Activated T-helper 17 cell treated with anti-CD3 and anti-CD28 coated beads, Interleukin-2, amount 50 U/mL, for 72 hours (primary cell): ENCODE results near the gene LRP1B. TPM values are rescaled to one million over a fixed set of nuclear protein-coding genes. Genes with fewer than 3 reads are reported as not detected.

Experiments used
- ATAC-seq: fragments of 150-1000 bp; cut with Tn5 transposase; replicated peaks from 2 replicates; pipeline ENCODE4 v1.10.0; 2021; ENCODE audit warnings: mild to moderate bottlenecking, moderate library complexity
- H3K27ac Mint-ChIP-seq: one replicate; pipeline ENCODE4 v1.8.0; 2022; ENCODE audit warnings: mixed read lengths
- H3K27me3 Mint-ChIP-seq: one replicate; pipeline ENCODE4 v1.8.0; 2022; ENCODE audit warnings: mixed read lengths
- H3K36me3 Mint-ChIP-seq: one replicate; pipeline ENCODE4 v1.8.0; 2022; ENCODE audit warnings: low read depth, mild to moderate bottlenecking, mixed read lengths
- H3K4me1 Mint-ChIP-seq: one replicate; pipeline ENCODE4 v1.8.0; 2022; ENCODE audit warnings: mixed read lengths
- H3K4me3 Mint-ChIP-seq: one replicate; pipeline ENCODE4 v1.8.0; 2022; ENCODE audit warnings: mild to moderate bottlenecking, mixed read lengths
- H3K9me3 Mint-ChIP-seq: one replicate; pipeline ENCODE4 v1.8.0; 2022; ENCODE audit warnings: mixed read lengths
- total RNA-seq, 2 donors: library from RNA; stranded (reverse); gene quantifications; one replicate each; pipeline ENCODE4 v1.2.3, GENCODE V29; 2022

Gene LRP1B
- total RNA-seq, 2 donors from 2014 or later = not detected

DNA sequence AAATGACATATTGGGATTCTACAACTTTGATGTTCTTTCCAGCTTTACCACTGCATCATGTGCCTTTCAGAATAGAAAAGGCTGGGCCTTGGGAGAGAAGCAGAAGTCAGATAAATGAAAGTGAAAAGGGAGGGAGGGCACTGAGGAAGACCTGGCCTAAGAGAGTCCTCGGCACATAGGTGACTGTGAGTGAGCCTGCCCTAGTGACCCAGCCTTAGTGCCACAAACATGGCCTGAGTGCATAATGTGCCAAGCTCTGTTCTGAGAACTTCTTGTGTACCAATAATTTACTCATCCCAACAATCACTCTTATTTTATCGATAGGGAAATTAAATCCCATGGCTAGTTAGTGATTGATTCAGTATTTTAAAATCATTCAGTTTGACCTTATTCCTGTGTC lies 436.6 kb downstream of the LRP1B start:
- no peak for ATAC-seq
- Mint-ChIP-seq H3K4me1 (no peaks in the 10 kb centered on the region), H3K9me3 (peaks cover 12% of the 10 kb centered on the region), H3K27ac (no peak overlapping the region), H3K4me3 (no peak overlapping the region), H3K27me3 (no peaks in the 10 kb centered on the region), H3K36me3 (no peaks in the 10 kb centered on the region)

DNA sequence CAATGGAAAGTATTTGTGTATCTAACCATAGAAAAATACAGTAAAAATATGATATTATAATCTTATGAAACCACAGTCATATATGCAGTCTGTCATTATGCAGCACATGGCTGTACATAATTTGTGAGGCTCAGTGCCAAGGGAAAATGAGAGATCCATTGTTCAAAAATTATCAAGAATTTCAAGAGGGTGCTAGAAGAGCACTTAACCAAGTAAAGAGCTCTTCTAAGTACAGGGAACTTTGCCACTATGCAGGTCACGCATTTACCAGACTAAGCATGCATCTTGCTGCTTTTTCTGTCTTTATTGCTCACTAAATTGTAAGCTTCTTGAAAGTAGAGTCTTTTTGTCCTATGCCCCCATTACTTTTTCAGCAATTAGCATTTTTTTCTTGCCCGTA lies 438.0 kb downstream of the LRP1B start:
- Mint-ChIP-seq H3K36me3 (no peaks in the 10 kb centered on the region), H3K4me3 (no peak overlapping the region), H3K4me1 (no peaks in the 10 kb centered on the region), H3K27me3 (no peaks in the 10 kb centered on the region), H3K27ac (no peak overlapping the region), H3K9me3 (peaks cover 12% of the 10 kb centered on the region)
- ATAC-seq = no peak

DNA sequence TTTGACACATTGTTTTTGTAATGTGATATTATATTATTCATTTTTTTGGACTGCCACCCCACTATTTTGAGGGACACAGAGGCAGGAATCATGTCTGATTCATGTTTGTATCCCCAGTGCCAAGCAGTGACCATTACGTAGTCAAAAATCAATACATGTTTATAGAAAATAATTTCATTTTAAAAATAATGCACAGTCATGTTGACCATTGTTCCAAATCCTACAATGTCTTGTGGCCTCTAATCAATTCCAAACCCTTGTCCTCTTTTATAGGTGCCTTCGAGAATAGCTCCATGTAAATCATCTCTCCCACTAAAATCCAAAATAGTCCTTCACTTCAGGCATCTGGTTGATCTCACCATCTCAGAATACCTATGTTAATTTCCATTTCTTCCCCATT lies 454.7 kb downstream of the LRP1B start:
- H3K4me1 Mint-ChIP-seq = no peaks in the 10 kb centered on the region
- peaks cover 8% of the 10 kb centered on the region for H3K9me3 Mint-ChIP-seq
- H3K27ac Mint-ChIP-seq = no peak overlapping the region
- no peaks in the 10 kb centered on the region for H3K27me3 Mint-ChIP-seq
- no peak overlapping the region for H3K4me3 Mint-ChIP-seq
- no peak for ATAC-seq
- H3K36me3 Mint-ChIP-seq = no peaks in the 10 kb centered on the region

DNA sequence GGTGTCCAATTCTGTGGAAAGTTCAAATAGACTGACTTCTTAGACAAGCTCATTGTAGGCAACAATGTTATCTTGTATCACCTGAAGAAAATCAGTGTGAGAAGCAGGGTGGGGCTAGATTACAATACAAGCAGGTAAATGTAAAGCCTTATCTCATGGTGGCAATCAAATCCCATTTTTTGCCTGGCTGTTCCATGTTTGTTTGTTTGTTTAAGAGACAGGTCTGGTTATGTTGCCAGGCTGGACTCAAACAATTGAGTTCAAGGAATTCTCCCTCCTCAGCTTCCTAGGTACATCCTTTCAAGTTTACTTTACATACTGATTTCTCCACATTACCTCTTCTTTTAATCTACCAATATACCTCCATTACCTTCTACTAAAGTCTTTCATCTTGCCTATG lies 464.6 kb downstream of the LRP1B start:
- Mint-ChIP-seq H3K36me3 (no peaks in the 10 kb centered on the region), H3K4me3 (no peak overlapping the region), H3K27ac (no peak overlapping the region), H3K27me3 (no peaks in the 10 kb centered on the region), H3K9me3 (peaks cover 28% of the 10 kb centered on the region), H3K4me1 (no peaks in the 10 kb centered on the region)
- no peak for ATAC-seq

DNA sequence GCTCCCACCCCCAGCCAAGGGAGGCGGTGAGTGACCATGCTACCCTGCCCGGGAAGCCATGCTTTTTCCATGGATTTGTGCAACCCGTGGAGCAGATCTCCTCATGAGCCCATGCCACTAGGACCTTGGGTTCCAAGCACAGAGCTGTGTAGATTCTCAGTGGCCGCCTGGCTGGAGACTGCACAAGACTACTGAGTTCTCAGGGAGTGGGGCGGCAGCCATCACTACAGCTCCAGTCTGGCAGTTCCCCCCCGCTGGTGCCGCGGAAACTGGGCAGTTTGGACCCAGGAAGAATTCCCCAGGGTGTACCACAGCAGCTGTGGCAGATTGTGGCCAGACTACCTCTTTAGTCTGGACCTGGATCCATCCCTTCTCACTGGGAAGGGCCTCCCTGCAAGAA lies 470.6 kb downstream of the LRP1B start:
- H3K4me1 Mint-ChIP-seq = no peaks in the 10 kb centered on the region
- peaks cover 19% of the 10 kb centered on the region for H3K9me3 Mint-ChIP-seq
- no peak overlapping the region for H3K4me3 Mint-ChIP-seq
- H3K27ac Mint-ChIP-seq = no peak overlapping the region
- H3K36me3 Mint-ChIP-seq = no peaks in the 10 kb centered on the region
- ATAC-seq = no peak
- no peaks in the 10 kb centered on the region for H3K27me3 Mint-ChIP-seq

DNA sequence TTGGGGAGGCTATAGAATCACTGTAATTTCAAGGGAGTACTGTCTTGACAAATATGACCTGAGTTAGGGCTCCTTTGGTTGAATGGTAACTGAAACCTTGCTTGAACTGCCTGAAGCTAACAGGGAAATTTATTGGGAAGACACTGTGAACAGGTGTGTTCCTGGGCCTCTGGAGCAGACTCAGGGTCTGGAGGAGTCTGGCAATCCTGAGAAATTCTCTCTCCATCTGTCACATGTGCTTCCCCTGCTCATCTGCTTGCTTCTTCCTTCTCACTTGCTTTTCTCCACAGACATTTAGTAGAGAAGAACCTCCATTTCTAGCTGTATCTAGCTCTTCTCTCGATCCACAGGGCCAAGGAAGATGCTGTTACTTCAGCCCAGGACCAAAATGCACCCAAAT lies 476.5 kb downstream of the LRP1B start:
- Mint-ChIP-seq H3K27me3 (no peaks in the 10 kb centered on the region), H3K9me3 (peaks cover 8% of the 10 kb centered on the region), H3K27ac (no peak overlapping the region), H3K36me3 (no peaks in the 10 kb centered on the region), H3K4me3 (no peak overlapping the region), H3K4me1 (no peaks in the 10 kb centered on the region)
- ATAC-seq = no peak

DNA sequence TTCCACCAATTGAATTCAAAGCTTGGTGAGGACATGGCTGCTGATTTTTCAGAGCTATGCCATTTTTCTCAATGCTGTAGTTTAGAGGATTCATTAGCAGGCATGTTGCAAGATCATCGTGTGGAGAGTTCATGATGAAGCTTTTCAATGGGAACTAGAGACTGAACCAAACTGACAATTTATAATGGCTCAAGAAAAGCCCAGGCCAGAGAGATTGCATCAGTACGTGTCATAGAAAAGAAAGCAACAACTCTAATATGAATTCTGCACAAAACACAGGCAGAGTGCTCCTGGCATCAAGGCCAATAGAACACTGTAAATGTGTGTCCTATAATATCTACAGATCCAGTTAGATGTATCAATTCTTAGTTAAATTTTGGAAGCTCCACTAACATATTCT lies 477.6 kb downstream of the LRP1B start:
- Mint-ChIP-seq H3K4me1 (no peaks in the 10 kb centered on the region), H3K36me3 (no peaks in the 10 kb centered on the region), H3K27ac (no peak overlapping the region), H3K9me3 (peaks cover 8% of the 10 kb centered on the region), H3K4me3 (no peak overlapping the region), H3K27me3 (no peaks in the 10 kb centered on the region)
- ATAC-seq = no peak

DNA sequence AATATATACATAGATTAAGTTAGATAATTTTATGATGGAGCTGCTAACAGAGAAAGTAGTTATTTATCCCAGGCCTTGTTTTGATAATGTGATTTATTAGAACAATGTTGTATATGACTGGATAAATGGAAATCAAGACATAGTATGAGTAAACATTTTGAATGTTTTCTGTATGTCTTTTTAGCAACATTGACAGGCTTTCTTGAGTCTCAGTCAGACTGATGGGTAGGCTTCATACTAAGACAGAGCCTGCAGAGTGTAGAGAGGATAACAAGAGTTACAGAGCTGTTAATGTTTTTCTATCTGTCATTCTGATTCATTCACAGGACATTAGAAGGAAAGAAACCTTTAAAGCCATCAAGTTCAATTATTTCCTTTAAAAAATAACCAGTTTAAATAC lies 478.5 kb downstream of the LRP1B start:
- no peaks in the 10 kb centered on the region for H3K27me3 Mint-ChIP-seq
- no peaks in the 10 kb centered on the region for H3K36me3 Mint-ChIP-seq
- H3K4me1 Mint-ChIP-seq = no peaks in the 10 kb centered on the region
- no peak for ATAC-seq
- H3K9me3 Mint-ChIP-seq = peaks cover 8% of the 10 kb centered on the region
- no peak overlapping the region for H3K4me3 Mint-ChIP-seq
- H3K27ac Mint-ChIP-seq = no peak overlapping the region

DNA sequence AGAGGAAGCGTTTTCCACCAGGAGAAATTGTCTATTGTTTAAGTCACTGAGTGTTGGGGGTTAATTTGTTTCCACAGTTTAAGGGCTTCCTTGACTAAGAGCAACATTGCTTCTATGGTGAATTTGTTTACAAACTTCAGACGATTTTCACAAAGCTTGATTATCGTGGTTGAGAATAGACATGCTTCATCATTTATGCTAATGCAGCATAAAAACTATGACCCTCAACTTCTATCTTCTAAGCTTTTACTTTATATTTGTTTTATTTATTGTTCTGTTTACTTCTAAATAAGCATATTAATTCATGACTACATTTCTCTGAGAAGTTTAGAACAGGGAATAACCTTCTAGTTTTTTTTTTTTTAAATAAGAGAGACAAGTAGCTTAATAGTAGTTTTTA lies 483.5 kb downstream of the LRP1B start:
- H3K27me3 Mint-ChIP-seq = no peaks in the 10 kb centered on the region
- no peak overlapping the region for H3K4me3 Mint-ChIP-seq
- no peak overlapping the region for H3K27ac Mint-ChIP-seq
- peaks cover 4% of the 10 kb centered on the region for H3K9me3 Mint-ChIP-seq
- H3K36me3 Mint-ChIP-seq = no peaks in the 10 kb centered on the region
- ATAC-seq = no peak
- H3K4me1 Mint-ChIP-seq = no peaks in the 10 kb centered on the region

DNA sequence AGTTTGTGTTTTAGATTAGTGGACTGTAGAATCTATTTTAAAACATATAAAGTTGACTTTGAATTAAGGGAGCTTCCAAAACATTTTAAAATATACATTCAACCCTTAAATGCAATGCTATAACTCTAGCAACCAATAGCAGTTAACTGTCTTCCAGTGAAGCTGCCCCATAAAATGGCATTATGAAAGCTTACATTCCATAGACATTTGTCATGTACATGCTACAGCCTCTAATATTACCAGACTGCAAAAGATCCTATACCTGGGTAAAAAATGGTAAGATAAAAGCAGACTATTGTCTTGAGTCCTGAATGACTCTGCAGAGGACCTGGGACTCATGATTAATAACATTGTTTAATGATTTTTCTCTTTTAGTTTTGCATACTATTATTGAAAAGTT lies 489.4 kb downstream of the LRP1B start:
- H3K27ac Mint-ChIP-seq = no peak overlapping the region
- H3K36me3 Mint-ChIP-seq = no peaks in the 10 kb centered on the region
- ATAC-seq = no peak
- H3K9me3 Mint-ChIP-seq = peaks cover 3% of the 10 kb centered on the region
- no peaks in the 10 kb centered on the region for H3K27me3 Mint-ChIP-seq
- no peak overlapping the region for H3K4me3 Mint-ChIP-seq
- H3K4me1 Mint-ChIP-seq = no peaks in the 10 kb centered on the region

DNA sequence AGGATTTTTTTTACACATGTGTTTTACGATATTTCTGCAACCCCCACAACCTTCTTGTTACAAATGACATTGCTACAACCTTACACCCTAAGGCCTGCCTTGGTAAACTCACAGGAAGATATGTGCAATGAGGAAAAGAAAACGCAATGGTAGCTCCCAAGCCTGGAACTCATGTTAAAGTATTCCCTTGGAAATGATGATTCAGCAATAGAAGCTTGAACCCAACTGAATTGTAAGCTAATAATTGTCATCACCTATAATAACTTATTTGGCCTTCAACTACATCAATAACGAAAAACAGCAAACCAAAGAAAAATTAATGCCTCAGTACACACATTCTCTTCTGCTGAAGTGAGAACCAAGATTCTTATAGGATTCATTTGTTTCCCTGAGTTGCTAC lies 491.0 kb downstream of the LRP1B start:
- Mint-ChIP-seq H3K4me1 (no peaks in the 10 kb centered on the region), H3K27ac (no peak overlapping the region), H3K4me3 (no peak overlapping the region), H3K9me3 (peaks cover 3% of the 10 kb centered on the region), H3K27me3 (no peaks in the 10 kb centered on the region), H3K36me3 (no peaks in the 10 kb centered on the region)
- no peak for ATAC-seq

DNA sequence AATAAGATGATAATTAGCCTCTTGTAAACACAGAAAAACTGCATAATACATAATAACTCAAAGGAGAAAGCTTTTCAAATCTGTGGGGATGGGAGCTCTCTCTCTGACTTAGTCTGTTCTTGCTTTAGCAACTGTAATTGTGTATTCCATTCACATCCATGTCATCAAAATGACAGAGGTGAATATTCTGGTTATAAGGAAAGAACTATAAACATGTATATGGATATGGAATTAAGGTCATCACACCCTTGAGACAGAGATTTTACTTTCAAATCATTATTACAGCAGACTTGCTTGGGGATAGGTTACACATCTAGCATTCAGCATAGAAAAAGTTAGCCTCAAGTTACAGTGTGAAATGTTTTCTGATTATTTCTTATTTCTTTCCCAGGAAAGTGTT lies 497.7 kb downstream of the LRP1B start:
- peaks cover 9% of the 10 kb centered on the region for H3K9me3 Mint-ChIP-seq
- no peak for ATAC-seq

DNA sequence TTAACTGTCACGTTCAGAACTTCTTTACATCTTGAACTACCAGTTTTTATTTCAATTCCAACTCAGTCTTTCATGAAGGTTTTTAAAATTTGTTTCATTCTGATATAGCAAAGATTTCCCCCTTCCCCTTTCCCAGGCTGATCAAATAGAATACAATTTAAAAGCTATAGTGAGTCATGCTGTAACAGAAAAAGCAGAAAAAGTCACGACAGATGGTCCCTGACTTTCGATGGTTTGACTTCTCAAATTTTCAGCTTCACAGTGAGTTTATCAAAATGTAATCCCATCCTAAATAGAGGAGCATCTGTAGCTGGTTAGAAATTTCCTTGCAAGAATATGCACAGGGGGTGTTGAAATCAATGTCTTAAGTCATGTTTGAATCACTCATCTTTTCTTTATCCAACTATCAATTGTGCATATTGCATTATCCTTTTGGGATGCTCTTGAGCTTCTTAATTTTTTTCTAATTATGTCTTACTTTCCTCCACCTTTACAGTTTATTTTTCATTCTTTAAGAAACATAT lies 500.3 kb downstream of the LRP1B start:
- no peak for ATAC-seq
- H3K27me3 Mint-ChIP-seq = no peaks in the 10 kb centered on the region
- H3K36me3 Mint-ChIP-seq = no peaks in the 10 kb centered on the region
- no peaks in the 10 kb centered on the region for H3K4me1 Mint-ChIP-seq
- H3K9me3 Mint-ChIP-seq = peaks cover 9% of the 10 kb centered on the region
- no peak overlapping the region for H3K27ac Mint-ChIP-seq
- no peak overlapping the region for H3K4me3 Mint-ChIP-seq

More for the DNA sequence above, 497.7 kb downstream of the LRP1B start:
- H3K36me3 Mint-ChIP-seq = no peaks in the 10 kb centered on the region
- no peak overlapping the region for H3K27ac Mint-ChIP-seq
- H3K4me1 Mint-ChIP-seq = no peaks in the 10 kb centered on the region
- H3K4me3 Mint-ChIP-seq = no peak overlapping the region
- no peaks in the 10 kb centered on the region for H3K27me3 Mint-ChIP-seq

DNA sequence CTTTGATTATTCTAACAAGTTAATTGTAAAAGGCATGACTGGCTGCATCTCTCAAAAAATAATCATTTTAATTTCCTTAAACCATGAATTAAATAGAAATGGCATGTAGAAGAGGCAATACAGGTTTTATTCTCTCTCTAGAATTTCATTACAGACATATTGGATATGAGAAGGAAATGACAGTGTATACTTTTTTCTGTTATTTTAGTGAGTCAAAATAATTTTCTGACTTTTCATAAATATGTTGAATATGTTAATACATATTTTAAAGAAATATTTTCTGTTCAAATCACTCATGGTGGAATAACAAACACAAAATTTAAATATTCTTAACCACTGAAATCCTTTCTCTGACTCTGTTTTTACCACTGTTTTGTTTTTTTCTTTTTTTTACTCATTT lies 510.4 kb downstream of the LRP1B start:
- Mint-ChIP-seq H3K36me3 (no peaks in the 10 kb centered on the region), H3K27me3 (no peaks in the 10 kb centered on the region), H3K9me3 (peaks cover 5% of the 10 kb centered on the region), H3K27ac (no peak overlapping the region), H3K4me3 (no peak overlapping the region), H3K4me1 (no peaks in the 10 kb centered on the region)
- ATAC-seq = no peak

DNA sequence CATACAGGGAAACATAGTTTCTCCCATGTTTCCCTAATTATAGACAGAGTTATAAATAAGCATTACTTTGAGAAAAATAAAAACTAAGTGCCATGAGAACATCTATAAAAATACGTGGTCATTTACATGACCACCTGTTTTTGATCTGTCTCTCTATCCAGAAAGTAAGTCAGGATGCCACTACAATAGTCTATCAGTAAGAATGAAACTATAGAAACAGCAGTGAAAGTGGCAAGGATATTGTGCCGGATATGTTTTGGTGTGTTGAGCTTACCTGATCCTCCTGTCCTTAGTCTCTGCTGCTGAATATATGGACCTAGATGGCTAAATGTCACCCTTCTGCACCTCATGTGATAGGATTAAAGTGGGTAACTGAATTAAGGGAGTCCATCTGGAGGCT lies 512.4 kb downstream of the LRP1B start:
- no peaks in the 10 kb centered on the region for H3K36me3 Mint-ChIP-seq
- no peaks in the 10 kb centered on the region for H3K4me1 Mint-ChIP-seq
- no peaks in the 10 kb centered on the region for H3K27me3 Mint-ChIP-seq
- H3K27ac Mint-ChIP-seq = no peak overlapping the region
- no peaks in the 10 kb centered on the region for H3K9me3 Mint-ChIP-seq
- ATAC-seq = no peak
- no peak overlapping the region for H3K4me3 Mint-ChIP-seq

DNA sequence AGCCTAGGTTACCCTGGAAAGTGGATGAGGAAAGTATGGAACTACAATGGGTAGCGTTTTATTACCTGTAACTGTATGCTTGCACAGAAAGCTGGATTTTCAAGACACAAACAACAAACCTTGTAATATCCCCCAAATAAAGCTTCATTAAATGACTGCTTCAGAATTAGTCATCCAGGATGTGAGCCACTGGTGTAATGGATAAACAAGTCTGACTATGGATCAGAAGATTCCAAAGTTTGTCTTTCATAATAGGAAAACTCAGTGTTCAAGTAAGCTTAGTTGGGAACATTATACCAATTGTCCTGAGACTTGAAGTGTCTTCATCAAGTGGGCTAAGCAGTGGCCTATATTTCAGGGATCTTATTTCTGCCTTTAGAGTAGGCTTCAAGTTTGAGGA lies 518.8 kb downstream of the LRP1B start:
- Mint-ChIP-seq H3K27ac (no peak overlapping the region), H3K27me3 (no peaks in the 10 kb centered on the region), H3K9me3 (peaks cover 18% of the 10 kb centered on the region), H3K4me3 (no peak overlapping the region), H3K4me1 (no peaks in the 10 kb centered on the region), H3K36me3 (no peaks in the 10 kb centered on the region)
- no peak for ATAC-seq
